Kidney capillary endothelial cell (primary cell): ENCODE measurements around the gene WDFY3.
"Not testable (repeated sequence)": the region's sequence is repeated elsewhere in the genome, so short reads cannot be mapped to it uniquely, and the experiment has no call there.

Experiments
- DNase-seq: peaks from one replicate; pipeline ENCODE4 v3.0.0-alpha.2; 2018; ENCODE audit warnings: low spot score

The WDFY3 gene

GRCh38 chr4:84852081-84852480, 114.4 kb downstream of the WDFY3 start:
- DNase-seq = no peak

GRCh38 chr4:84849051-84849640, 117.3 kb downstream of the WDFY3 start:
- no peak for DNase-seq

- no peak for DNase-seq
Observed at GRCh38 chr4:84848432-84848831, 118.1 kb downstream of the WDFY3 start.

- DNase-seq = no peak
Observed at GRCh38 chr4:84847978-84848377, 118.5 kb downstream of the WDFY3 start.

GRCh38 chr4:84846985-84847384, 119.5 kb downstream of the WDFY3 start:
- no peak for DNase-seq

- DNase-seq = no peak
Observed at GRCh38 chr4:84841435-84841834, 125.1 kb downstream of the WDFY3 start.

GRCh38 chr4:84837751-84838150, 128.7 kb downstream of the WDFY3 start:
- no peak for DNase-seq

GRCh38 chr4:84829633-84830032, 136.9 kb downstream of the WDFY3 start:
- DNase-seq = not testable (repeated sequence)

GRCh38 chr4:84826681-84827080, 139.8 kb downstream of the WDFY3 start:
- no peak for DNase-seq

GRCh38 chr4:84825701-84826341, 140.7 kb downstream of the WDFY3 start:
- DNase-seq = no peak

- DNase-seq = no peak
Observed at GRCh38 chr4:84821064-84821463, 145.4 kb downstream of the WDFY3 start.

GRCh38 chr4:84814094-84814750, 152.3 kb downstream of the WDFY3 start:
- peak; percentile 79 for DNase-seq

GRCh38 chr4:84809946-84810345, 156.5 kb downstream of the WDFY3 start:
- DNase-seq = no peak

GRCh38 chr4:84808332-84808731, 158.2 kb downstream of the WDFY3 start:
- DNase-seq = no peak

- DNase-seq = not testable (repeated sequence)
Observed at GRCh38 chr4:84806541-84806940, 159.9 kb downstream of the WDFY3 start.

- no peak for DNase-seq
Observed at GRCh38 chr4:84804136-84804535, 162.4 kb downstream of the WDFY3 start.

GRCh38 chr4:84803720-84804119, 162.8 kb downstream of the WDFY3 start:
- DNase-seq = peak; percentile 18

GRCh38 chr4:84803116-84803515, 163.4 kb downstream of the WDFY3 start:
- DNase-seq = peak; percentile 62

GRCh38 chr4:84800256-84800655, 166.2 kb downstream of the WDFY3 start:
- peak; percentile 83 for DNase-seq

- peak; percentile 90 for DNase-seq
Observed at GRCh38 chr4:84799318-84799717, 167.2 kb downstream of the WDFY3 start.

GRCh38 chr4:84796394-84796793, 170.1 kb downstream of the WDFY3 start:
- DNase-seq = peak; percentile 65

GRCh38 chr4:84792366-84793301, 173.9 kb downstream of the WDFY3 start:
- DNase-seq = no peak
